Measurements from ENCODE around the gene HCST. TPM values are rescaled to one million over a fixed set of nuclear protein-coding genes. Genes with fewer than 3 reads are reported as not detected.
"Not testable (repeated sequence)": the region's sequence is repeated elsewhere in the genome, so short reads cannot be mapped to it uniquely, and the experiment has no call there.

HCST gene
- total RNA-seq, 1 donor from 2014 or later, result 0.41 TPM

- FAIRE-seq, result no peak
- DNase-seq (ENCODE audit: low spot score in 2 of 2), result peak in 1 of 2 donors; percentile 61
Measured at GRCh38 chr19:35903550-35904179, 1.3 kb downstream of the HCST start.

GRCh38 chr19:35904311-35905068 is 2.2 kb downstream of the HCST start:
- FAIRE-seq (no peak), DNase-seq (ENCODE audit: low spot score in 2 of 2) (no peak)

GRCh38 chr19:35905178-35905727 is 2.9 kb downstream of the HCST start:
- FAIRE-seq, result no peak
- DNase-seq (ENCODE audit: low spot score in 2 of 2), result no peak

- FAIRE-seq (no peak), DNase-seq (ENCODE audit: low spot score in 2 of 2) (no peak)
Measured at GRCh38 chr19:35907377-35907745, 5.0 kb downstream of the HCST start.

DNA sequence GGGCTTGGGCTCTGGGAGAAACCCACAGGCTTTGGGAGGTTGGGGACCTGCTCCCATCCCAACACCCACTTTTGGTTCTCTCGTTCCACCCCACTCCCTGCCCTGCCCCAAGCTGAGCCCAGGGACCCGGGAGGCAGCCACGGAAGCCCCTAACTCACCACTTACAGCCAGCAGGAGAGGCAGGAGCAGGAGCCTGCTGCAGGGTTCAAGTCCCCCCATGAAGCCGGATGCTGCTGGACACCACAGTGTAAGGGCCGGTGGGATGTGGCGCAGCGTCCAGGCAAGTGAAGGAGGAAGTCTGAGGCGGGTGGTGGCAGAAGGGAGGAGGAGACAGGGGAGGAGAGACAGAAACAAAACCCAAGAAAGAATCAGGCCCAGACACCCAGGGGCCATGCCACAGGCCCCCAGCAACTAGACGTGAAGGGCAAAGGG is 5.7 kb downstream of the HCST start, which contains the start of gene TYROBP:
Gene TYROBP, minus strand, starts transcription at position 286 of the 432 bp plus-strand sequence. Its CDS starts 67 bp downstream, at position 219.
- FAIRE-seq (no peak), DNase-seq (ENCODE audit: low spot score in 2 of 2) (no peak)

- DNase-seq (ENCODE audit: low spot score in 2 of 2) (no peak), FAIRE-seq (no peak)
Measured at GRCh38 chr19:35908973-35909683, 6.8 kb downstream of the HCST start.

GRCh38 chr19:35909684-35910035 is 7.3 kb downstream of the HCST start:
- FAIRE-seq (no peak), DNase-seq (ENCODE audit: low spot score in 2 of 2) (no peak)

DNA sequence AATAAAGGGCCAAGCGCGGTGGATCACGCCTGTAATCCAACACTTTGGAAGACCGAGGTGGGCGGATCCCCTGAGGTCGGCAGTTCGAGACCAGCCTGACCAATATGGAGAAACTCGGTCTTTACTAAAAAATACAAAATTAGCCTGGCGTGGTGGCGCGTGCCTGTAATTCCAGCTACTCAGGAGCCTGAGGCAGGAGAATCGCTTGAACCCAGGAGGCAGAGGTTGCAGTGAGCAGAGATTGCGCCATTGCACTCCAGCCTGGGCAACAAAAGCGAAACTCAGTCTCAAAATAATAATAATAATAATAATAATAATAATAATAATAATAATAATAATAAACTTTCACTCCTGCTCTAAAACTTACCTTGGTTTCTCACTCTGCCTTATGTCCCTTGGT is 8.0 kb downstream of the HCST start:
- FAIRE-seq; DNase-seq (ENCODE audit: low spot score in 2 of 2): not testable (repeated sequence)

GRCh38 chr19:35911173-35911572 is 8.8 kb downstream of the HCST start:
- DNase-seq (ENCODE audit: low spot score in 2 of 2) (no peak), FAIRE-seq (no peak)

DNA sequence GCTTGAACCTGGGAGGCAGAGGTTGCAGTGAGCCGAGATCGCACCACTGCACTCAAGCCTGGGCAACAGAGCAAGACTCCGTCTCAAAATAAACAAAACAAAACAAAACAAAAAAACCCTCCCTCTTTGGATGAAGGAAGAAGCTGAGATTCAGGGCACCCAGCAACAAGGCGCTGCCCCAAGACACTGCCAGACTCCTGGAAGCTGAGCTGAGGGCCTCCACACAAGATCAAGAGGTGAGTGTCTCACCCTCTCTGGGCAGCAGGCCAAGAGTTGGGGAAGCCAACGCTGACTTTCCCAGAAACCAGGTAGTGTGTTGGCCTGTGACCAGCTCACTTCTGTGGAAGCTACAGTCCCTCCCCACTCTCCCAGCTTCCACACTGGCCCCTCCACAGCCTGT is 9.5 kb downstream of the HCST start:
- FAIRE-seq, result no peak
- no peak for DNase-seq (ENCODE audit: low spot score in 2 of 2)

DNA sequence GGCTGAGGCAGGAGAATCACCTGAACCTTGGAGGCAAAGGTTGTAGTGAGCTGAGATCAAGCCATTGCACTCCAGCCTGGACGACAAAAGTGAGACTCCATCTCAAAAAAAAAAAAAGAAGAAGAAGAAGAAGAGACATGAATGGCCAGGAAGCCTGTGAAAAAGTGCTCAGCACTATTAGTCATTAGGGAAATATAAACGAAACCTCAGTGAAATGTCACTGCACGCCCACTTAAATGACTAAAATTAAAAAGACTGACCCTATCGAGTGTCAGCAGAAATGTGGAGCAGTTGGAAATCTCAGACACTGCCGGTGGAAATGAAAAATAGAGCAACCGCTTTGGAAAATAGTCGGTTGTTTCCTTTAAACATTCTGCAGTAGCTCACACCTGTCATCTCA is 11.3 kb downstream of the HCST start:
- DNase-seq (ENCODE audit: low spot score in 2 of 2) (no peak), FAIRE-seq (no peak)

- DNase-seq (ENCODE audit: low spot score in 2 of 2), result no peak
- FAIRE-seq, result no peak
Measured at GRCh38 chr19:35915443-35915842, 13.1 kb downstream of the HCST start.

DNA sequence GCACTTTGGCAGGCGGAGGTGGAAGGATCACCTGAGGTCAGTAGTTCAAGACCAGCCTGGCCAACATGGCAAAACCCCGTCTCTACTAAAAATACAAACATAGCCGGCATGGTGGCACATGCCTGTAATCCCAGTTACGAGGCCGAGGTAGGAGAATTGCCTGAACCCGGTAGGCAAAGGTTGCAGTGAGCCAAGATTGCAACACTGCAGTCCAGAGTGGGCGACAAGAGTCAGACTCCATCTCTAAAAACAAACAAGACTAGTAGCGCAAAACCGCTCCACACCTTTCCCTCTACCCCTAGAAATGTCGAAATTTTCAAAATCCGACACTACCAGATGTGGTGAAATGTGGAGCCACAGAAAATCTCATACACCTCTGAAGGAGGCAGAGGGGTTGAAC is 17.0 kb downstream of the HCST start:
- no peak for DNase-seq (ENCODE audit: low spot score in 2 of 2)
- FAIRE-seq, result no peak

DNA sequence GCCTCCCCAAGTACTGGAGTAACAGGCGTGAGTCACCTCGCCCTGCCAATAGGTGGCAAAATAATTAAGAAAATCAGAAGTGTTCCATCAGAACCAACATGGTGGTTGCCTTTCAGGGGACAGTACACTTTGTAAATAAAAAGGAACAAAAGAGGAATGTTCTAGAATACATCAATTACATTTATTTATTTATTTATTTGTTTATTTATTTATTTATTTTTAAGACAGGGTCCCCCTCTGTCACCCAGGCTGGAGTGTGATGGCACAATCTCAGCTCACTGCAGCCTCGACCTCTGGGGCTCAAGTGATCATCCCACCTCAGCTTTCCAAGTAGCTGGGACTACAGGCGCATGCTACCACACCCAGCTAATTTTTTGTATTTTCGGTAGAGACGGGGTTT is 18.7 kb downstream of the HCST start:
- no peak for DNase-seq (ENCODE audit: low spot score in 2 of 2)
- FAIRE-seq, result no peak

GRCh38 chr19:35925501-35925900 is 23.2 kb downstream of the HCST start:
- no peak for DNase-seq (ENCODE audit: low spot score in 2 of 2)
- no peak for FAIRE-seq

DNA sequence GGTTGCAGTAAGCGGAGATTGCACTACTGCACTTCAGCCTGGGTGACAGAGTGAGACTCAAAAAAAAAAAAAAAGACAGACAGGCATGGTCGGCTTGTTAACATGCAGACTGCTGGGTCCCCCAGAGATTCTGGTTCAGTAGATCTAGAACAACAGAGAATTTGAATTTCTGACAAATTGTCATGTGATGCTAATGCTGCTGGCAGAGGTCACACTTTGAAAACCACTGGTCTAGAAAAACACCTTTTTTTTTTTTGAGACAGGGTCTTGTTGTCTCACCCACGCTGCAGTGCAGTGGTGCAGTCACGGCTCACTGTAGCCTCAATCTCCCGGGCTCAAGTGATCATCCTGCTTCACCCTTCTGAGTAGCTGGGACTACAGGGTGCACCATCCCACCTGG is 26.2 kb downstream of the HCST start:
- FAIRE-seq (no peak), DNase-seq (ENCODE audit: low spot score in 2 of 2) (no peak)

DNA sequence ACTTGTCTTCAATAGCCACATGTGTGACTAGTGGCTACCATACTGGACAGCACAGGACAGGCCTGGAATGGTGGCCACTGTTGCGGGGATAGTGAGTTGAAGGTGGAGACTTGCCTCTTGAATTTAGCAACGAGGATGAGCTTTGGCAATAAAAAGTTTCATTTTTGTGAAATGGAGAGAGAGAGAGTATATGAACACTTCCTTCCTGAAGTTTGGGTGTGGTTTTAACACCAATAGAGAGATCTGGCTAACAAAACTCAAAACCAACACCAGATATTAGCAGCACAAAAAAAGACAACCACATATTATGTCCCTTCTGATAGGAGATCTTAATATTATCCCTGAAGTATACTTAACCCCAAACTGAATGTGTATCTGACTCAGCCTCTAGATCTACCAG is 27.5 kb downstream of the HCST start:
- DNase-seq (ENCODE audit: low spot score in 2 of 2) (no peak), FAIRE-seq (no peak)

- peak; percentile 98 for DNase-seq (ENCODE audit: low spot score in 2 of 2)
- peak; percentile 90 for FAIRE-seq
Measured at GRCh38 chr19:35931161-35931873, 29.0 kb downstream of the HCST start.

- DNase-seq (ENCODE audit: low spot score in 2 of 2) (no peak), FAIRE-seq (no peak)
Measured at GRCh38 chr19:35931874-35932202, 29.5 kb downstream of the HCST start.

GRCh38 chr19:35932291-35932936 is 30.1 kb downstream of the HCST start:
- DNase-seq (ENCODE audit: low spot score in 2 of 2) (no peak), FAIRE-seq (no peak)
